ENCODE results near the gene MYCN.

Gene MYCN

GRCh38 chr2:15939854-15940660 is at the start of gene MYCN:
Gene MYCN (plus strand): TSS chr2:15940550. CDS start chr2:15942065, 1,515 bp downstream.
- DNase-seq (peak; percentile 33), ATAC-seq (replicated peaks) (peak; percentile 39 to 40)
- Mint-ChIP-seq H3K36me3 (no peaks in the 10 kb centered on the region), H3K27ac (no peak within 1 kb of the TSS), H3K9me3 (no peaks in the 10 kb centered on the region), H3K4me1 (peaks cover 12 to 34% of the 10 kb centered on the region in 2 donors), H3K4me3 (peak within 1 kb of the TSS; percentile 56 to 80), H3K27me3 (peaks cover 60 to 81% of the 10 kb centered on the region in 2 donors)

- DNase-seq, result no peak
- Mint-ChIP-seq H3K4me3 (no peak overlapping the region), H3K4me1 (no peaks in the 10 kb centered on the region), H3K9me3 (peaks cover 0 to 2% of the 10 kb centered on the region in 2 donors), H3K27ac (no peak overlapping the region), H3K36me3 (no peaks in the 10 kb centered on the region), H3K27me3 (peaks cover 0 to 4% of the 10 kb centered on the region in 2 donors)
- no peak for ATAC-seq (replicated peaks)
Observed at GRCh38 chr2:15890936-15891905, 49.1 kb upstream of the MYCN start.

- no peaks in the 10 kb centered on the region for H3K36me3 Mint-ChIP-seq
- no peak for DNase-seq
- peaks cover 0 to 4% of the 10 kb centered on the region in 2 donors for H3K27me3 Mint-ChIP-seq
- peaks cover 0 to 10% of the 10 kb centered on the region in 2 donors for H3K9me3 Mint-ChIP-seq
- ATAC-seq (replicated peaks), result no peak
- no peak overlapping the region for H3K27ac Mint-ChIP-seq
- no peak overlapping the region for H3K4me3 Mint-ChIP-seq
- no peaks in the 10 kb centered on the region for H3K4me1 Mint-ChIP-seq
Observed at GRCh38 chr2:15892151-15892880, 48.0 kb upstream of the MYCN start.

GRCh38 chr2:15893085-15893484 is 47.3 kb upstream of the MYCN start:
- Mint-ChIP-seq H3K27ac (no peak overlapping the region), H3K4me1 (no peaks in the 10 kb centered on the region), H3K9me3 (peaks cover 6 to 13% of the 10 kb centered on the region in 2 donors), H3K36me3 (no peaks in the 10 kb centered on the region), H3K27me3 (peaks cover 0 to 4% of the 10 kb centered on the region in 2 donors), H3K4me3 (no peak overlapping the region)
- DNase-seq (no peak), ATAC-seq (replicated peaks) (no peak)

- ATAC-seq (replicated peaks) (no peak), DNase-seq (no peak)
- Mint-ChIP-seq H3K4me1 (no peaks in the 10 kb centered on the region), H3K27me3 (peaks cover 0 to 4% of the 10 kb centered on the region in 2 donors), H3K27ac (no peak overlapping the region), H3K4me3 (no peak overlapping the region), H3K9me3 (peaks cover 8 to 15% of the 10 kb centered on the region in 2 donors), H3K36me3 (no peaks in the 10 kb centered on the region)
Observed at GRCh38 chr2:15893689-15894480, 46.5 kb upstream of the MYCN start.

GRCh38 chr2:15894481-15895144 is 45.7 kb upstream of the MYCN start:
- Mint-ChIP-seq H3K27ac (no peak overlapping the region), H3K4me3 (no peak overlapping the region), H3K36me3 (no peaks in the 10 kb centered on the region), H3K4me1 (no peaks in the 10 kb centered on the region), H3K27me3 (peaks cover 0 to 4% of the 10 kb centered on the region in 2 donors), H3K9me3 (peaks cover 13 to 17% of the 10 kb centered on the region in 2 donors)
- DNase-seq (no peak), ATAC-seq (replicated peaks) (no peak)

GRCh38 chr2:15895615-15896469 is 44.5 kb upstream of the MYCN start:
- Mint-ChIP-seq H3K4me1 (no peaks in the 10 kb centered on the region), H3K36me3 (no peaks in the 10 kb centered on the region), H3K9me3 (peaks cover 13 to 17% of the 10 kb centered on the region in 2 donors), H3K4me3 (no peak overlapping the region), H3K27ac (no peak overlapping the region), H3K27me3 (no peaks in the 10 kb centered on the region)
- no peak for ATAC-seq (replicated peaks)
- DNase-seq, result no peak

GRCh38 chr2:15896859-15897258 is 43.5 kb upstream of the MYCN start:
- DNase-seq (no peak), ATAC-seq (replicated peaks) (no peak)
- Mint-ChIP-seq H3K4me1 (no peaks in the 10 kb centered on the region), H3K27ac (no peak overlapping the region), H3K4me3 (no peak overlapping the region), H3K36me3 (no peaks in the 10 kb centered on the region), H3K27me3 (no peaks in the 10 kb centered on the region), H3K9me3 (peaks cover 17 to 19% of the 10 kb centered on the region in 2 donors)

- H3K9me3 Mint-ChIP-seq, result peaks cover 17 to 19% of the 10 kb centered on the region in 2 donors
Observed at GRCh38 chr2:15897431-15898098, 42.8 kb upstream of the MYCN start.

GRCh38 chr2:15899327-15899612 is 41.1 kb upstream of the MYCN start:
- Mint-ChIP-seq H3K4me1 (no peaks in the 10 kb centered on the region), H3K36me3 (no peaks in the 10 kb centered on the region), H3K27me3 (no peaks in the 10 kb centered on the region), H3K9me3 (peaks cover 17 to 19% of the 10 kb centered on the region in 2 donors), H3K27ac (no peak overlapping the region), H3K4me3 (no peak overlapping the region)
- ATAC-seq (replicated peaks), result no peak
- DNase-seq, result no peak

More at GRCh38 chr2:15897431-15898098, 42.8 kb upstream of the MYCN start:
- no peak overlapping the region for H3K27ac Mint-ChIP-seq
- H3K27me3 Mint-ChIP-seq, result no peaks in the 10 kb centered on the region
- H3K4me3 Mint-ChIP-seq, result no peak overlapping the region
- no peaks in the 10 kb centered on the region for H3K36me3 Mint-ChIP-seq
- no peak for ATAC-seq (replicated peaks)
- no peaks in the 10 kb centered on the region for H3K4me1 Mint-ChIP-seq
- no peak for DNase-seq

- Mint-ChIP-seq H3K4me3 (no peak overlapping the region), H3K4me1 (no peaks in the 10 kb centered on the region), H3K27ac (no peak overlapping the region), H3K36me3 (no peaks in the 10 kb centered on the region), H3K27me3 (no peaks in the 10 kb centered on the region), H3K9me3 (peaks cover 17 to 19% of the 10 kb centered on the region in 2 donors)
- ATAC-seq (replicated peaks) (no peak), DNase-seq (no peak)
Observed at GRCh38 chr2:15899751-15900493, 40.4 kb upstream of the MYCN start.

All from stimulated activated naive B cell treated with anti-CD40 and anti-IgM and Interleukin-4, amounts not matched to agents 10 μg/mL and 1 μg/mL and 100 μg/mL, for 72 hours (primary cell).